Nephron (organoid): ENCODE data around the gene PAK5.

Experiments
- H3K27ac Mint-ChIP-seq, 3 experiments: 2 replicates each; pipeline ENCODE4 v1.8.0; 2020; ENCODE audit warnings: mixed read lengths in 3 of 3, mild to moderate bottlenecking in 2 of 3, moderate library complexity in 1 of 3
- H3K27me3 Mint-ChIP-seq: 2 replicates; pipeline ENCODE4 v1.8.0; 2021; ENCODE audit warnings: low read depth, mild to moderate bottlenecking, moderate library complexity, mixed read lengths
- H3K36me3 Mint-ChIP-seq: 2 replicates; pipeline ENCODE4 v1.8.0; 2020; ENCODE audit warnings: low read depth, mixed read lengths
- H3K4me1 Mint-ChIP-seq: 2 replicates; pipeline ENCODE4 v1.8.0; 2020; ENCODE audit warnings: mixed read lengths
- H3K4me3 Mint-ChIP-seq, 3 experiments: 2 replicates each; pipeline ENCODE4 v1.8.0; 2020; ENCODE audit warnings: mild to moderate bottlenecking in 3 of 3, mixed read lengths in 3 of 3, moderate library complexity in 2 of 3
- H3K9me3 Mint-ChIP-seq: 2 replicates; pipeline ENCODE4 v1.8.0; 2020; ENCODE audit warnings: mixed read lengths
- TF ChIP-seq, protein P1 (sequence below), 3 experiments: fragments of 200-600 bp; sonication (generic); IDR thresholded peaks; one replicate each; pipeline ENCODE4 v1.5.0; 2021; ENCODE audit warnings: antibody characterized with exemption in 3 of 3; ENCODE audit not compliant: unreplicated experiment in 3 of 3

Gene PAK5

DNA sequence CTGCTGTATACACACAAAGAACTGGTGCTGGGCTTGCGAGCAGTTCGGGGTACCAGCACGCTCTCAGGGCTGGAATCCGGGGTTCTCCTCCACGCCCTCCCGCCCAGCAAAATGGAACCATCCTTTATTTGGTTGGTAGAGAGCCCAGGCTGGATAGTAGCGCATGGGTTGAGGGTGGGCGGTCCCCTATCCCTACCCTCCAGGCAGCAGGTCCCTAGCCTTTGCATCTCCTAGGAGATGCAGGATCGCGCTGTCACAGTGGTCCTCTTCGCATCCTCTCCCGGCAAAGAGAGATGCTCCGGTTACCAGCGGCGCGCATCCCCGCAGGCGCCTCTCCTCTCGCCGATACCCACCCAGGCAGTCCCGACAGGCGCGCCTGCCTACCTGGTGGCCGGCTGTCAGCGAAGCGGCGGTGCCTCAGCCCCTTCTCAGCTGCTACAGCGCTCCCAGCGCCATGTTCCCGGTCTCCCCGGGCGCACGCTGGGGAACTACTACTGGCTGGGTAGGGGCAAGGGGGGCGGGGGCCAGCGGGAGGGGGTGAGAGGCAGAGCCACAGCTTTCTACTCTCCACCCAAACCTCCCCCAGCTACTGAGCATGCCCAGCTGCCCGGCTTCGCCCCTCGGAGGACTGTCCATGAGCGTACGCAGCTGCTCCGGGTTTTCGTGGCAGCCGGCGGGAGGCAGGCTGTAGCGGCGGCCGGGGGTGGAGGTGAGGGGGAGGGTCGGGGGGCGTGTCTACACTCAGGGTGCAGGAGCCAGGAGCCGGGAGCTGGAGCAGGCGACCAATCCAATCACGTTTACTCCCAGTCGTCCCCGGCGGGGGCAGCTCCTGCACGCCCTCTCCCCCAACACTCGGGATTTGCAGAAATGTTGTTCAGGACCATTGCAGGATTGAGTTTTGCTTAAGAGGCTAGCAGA is at the start of gene PAK5:
Gene PAK5, minus strand, starts transcription at position 699 of the 918 bp plus-strand sequence. CDS start 194,748 bp downstream, outside the sequence.
- Mint-ChIP-seq H3K36me3 (no peaks in the 10 kb centered on the region), H3K27ac (no peak within 1 kb of the TSS), H3K9me3 (peaks cover 5% of the 10 kb centered on the region), H3K27me3 (peaks cover 45% of the 10 kb centered on the region), H3K4me1 (no peaks in the 10 kb centered on the region), H3K4me3 (peak within 1 kb of the TSS; percentile 76 to 82 (median 80))
- TF ChIP-seq, protein P1, sequence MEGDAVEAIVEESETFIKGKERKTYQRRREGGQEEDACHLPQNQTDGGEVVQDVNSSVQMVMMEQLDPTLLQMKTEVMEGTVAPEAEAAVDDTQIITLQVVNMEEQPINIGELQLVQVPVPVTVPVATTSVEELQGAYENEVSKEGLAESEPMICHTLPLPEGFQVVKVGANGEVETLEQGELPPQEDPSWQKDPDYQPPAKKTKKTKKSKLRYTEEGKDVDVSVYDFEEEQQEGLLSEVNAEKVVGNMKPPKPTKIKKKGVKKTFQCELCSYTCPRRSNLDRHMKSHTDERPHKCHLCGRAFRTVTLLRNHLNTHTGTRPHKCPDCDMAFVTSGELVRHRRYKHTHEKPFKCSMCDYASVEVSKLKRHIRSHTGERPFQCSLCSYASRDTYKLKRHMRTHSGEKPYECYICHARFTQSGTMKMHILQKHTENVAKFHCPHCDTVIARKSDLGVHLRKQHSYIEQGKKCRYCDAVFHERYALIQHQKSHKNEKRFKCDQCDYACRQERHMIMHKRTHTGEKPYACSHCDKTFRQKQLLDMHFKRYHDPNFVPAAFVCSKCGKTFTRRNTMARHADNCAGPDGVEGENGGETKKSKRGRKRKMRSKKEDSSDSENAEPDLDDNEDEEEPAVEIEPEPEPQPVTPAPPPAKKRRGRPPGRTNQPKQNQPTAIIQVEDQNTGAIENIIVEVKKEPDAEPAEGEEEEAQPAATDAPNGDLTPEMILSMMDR (IDR thresholded peaks at IDR 0.05; ENCODE audit: unreplicated experiment in 3 of 3), result no peak

DNA sequence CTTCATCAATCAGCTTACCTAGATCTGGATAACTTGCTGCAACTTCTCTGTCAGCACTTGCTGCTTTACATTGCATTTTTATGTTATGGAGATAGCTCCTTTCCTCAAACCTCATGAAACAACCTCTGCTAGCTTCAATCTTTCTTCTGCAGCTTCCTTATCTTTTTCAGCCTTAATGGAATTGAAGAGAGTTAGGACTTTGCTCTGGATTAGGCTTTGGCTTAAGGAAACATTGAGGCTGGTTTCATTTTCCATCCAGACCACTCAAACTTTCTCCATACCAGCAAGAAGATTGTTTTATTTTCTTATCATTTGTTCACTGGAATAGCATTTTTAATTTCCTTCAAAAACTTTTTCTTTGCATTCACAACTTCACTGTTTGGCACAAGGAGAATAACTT is 48.8 kb upstream of the PAK5 start:
- no peaks in the 10 kb centered on the region for H3K36me3 Mint-ChIP-seq
- no peak overlapping the region for H3K27ac Mint-ChIP-seq
- peaks cover 5% of the 10 kb centered on the region for H3K9me3 Mint-ChIP-seq
- TF ChIP-seq, protein P1 (IDR thresholded peaks at IDR 0.05; ENCODE audit: unreplicated experiment in 3 of 3), result no peak
- no peak overlapping the region for H3K4me3 Mint-ChIP-seq
- H3K4me1 Mint-ChIP-seq, result no peaks in the 10 kb centered on the region
- no peaks in the 10 kb centered on the region for H3K27me3 Mint-ChIP-seq

DNA sequence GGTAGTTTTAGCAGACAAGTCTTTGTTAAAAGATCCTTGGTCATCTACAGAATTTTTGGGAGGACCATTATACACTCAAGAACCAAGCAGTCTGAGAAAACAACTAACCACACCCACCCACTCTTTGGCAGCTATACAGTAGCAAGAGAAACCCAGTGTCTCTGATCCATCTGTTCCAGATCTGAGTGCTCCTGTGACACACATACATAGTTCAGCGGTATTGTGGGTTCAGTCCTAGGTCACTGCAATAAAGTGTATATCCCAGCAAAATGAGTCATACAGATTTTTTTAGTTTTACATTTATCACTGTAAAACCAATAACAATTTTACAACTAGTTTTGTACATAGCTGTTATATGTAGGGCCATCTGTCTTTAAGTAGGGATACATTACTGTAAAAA is 47.4 kb upstream of the PAK5 start:
- no peaks in the 10 kb centered on the region for H3K4me1 Mint-ChIP-seq
- H3K36me3 Mint-ChIP-seq, result no peaks in the 10 kb centered on the region
- no peak overlapping the region for H3K4me3 Mint-ChIP-seq
- TF ChIP-seq, protein P1 (IDR thresholded peaks at IDR 0.05; ENCODE audit: unreplicated experiment in 3 of 3), result no peak
- H3K27me3 Mint-ChIP-seq, result no peaks in the 10 kb centered on the region
- H3K9me3 Mint-ChIP-seq, result peaks cover 5% of the 10 kb centered on the region
- H3K27ac Mint-ChIP-seq, result no peak overlapping the region

DNA sequence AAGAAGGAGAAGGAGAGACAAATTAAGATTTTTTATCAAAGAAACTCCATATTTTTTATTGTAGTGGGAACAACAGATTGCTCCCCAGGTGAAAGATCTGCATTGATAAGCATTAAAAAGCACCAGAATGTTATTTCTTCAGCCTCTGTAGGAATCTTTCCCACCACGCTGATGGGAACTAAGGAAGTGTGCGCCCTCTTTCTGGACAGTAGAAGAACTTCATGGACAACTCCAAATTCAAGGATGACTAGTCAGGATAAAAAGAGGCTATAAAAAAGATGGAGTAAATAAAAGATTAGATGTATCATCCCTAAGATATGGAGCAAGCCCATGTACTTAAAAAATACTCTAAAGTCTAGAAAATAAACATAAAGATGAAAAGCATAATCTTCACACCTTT is 45.8 kb upstream of the PAK5 start:
- Mint-ChIP-seq H3K36me3 (no peaks in the 10 kb centered on the region), H3K4me3 (no peak overlapping the region), H3K27me3 (peaks cover 4% of the 10 kb centered on the region), H3K4me1 (no peaks in the 10 kb centered on the region), H3K9me3 (peaks cover 3% of the 10 kb centered on the region), H3K27ac (no peak overlapping the region)
- TF ChIP-seq, protein P1 (IDR thresholded peaks at IDR 0.05; ENCODE audit: unreplicated experiment in 3 of 3), result peak in 1 of 3 experiments; percentile 18

DNA sequence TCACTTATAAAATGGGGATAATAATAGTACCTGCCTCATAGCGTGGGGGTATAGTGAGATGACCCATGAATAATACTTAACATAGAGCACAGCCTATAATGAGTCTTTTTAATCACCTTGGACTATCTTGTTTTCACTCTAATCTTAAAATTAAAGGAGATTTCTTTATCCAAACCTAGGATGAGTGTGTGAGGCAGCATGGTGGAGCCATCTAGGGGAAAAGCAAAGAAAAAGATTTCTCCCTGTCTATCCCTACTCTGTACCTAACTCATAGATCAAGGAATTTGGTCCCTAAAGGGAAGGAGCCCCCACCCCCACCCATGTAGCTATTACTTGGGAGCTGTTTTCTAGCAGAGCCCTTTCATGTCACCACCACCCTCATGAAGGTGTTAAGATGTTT is 45.2 kb upstream of the PAK5 start:
- Mint-ChIP-seq H3K36me3 (no peaks in the 10 kb centered on the region), H3K27me3 (peaks cover 4% of the 10 kb centered on the region)

More for the DNA sequence above, 45.2 kb upstream of the PAK5 start:
- TF ChIP-seq, protein P1 (IDR thresholded peaks at IDR 0.05; ENCODE audit: unreplicated experiment in 3 of 3), result peak in 2 of 3 experiments; percentile 17 to 26
- Mint-ChIP-seq H3K9me3 (no peaks in the 10 kb centered on the region), H3K4me3 (no peak overlapping the region), H3K27ac (no peak overlapping the region), H3K4me1 (no peaks in the 10 kb centered on the region)
